GM18861 (cell line): ENCODE data around the gene SMARCA4.
"Not testable (repeated sequence)": the region's sequence is repeated elsewhere in the genome, so short reads cannot be mapped to it uniquely, and the experiment has no call there.

Source experiments
- ATAC-seq: cut with Tn5 transposase; IDR thresholded peaks from one replicate; pipeline ENCODE4 v1.9.1; 2021; ENCODE audit not compliant: unreplicated experiment

The SMARCA4 gene

DNA sequence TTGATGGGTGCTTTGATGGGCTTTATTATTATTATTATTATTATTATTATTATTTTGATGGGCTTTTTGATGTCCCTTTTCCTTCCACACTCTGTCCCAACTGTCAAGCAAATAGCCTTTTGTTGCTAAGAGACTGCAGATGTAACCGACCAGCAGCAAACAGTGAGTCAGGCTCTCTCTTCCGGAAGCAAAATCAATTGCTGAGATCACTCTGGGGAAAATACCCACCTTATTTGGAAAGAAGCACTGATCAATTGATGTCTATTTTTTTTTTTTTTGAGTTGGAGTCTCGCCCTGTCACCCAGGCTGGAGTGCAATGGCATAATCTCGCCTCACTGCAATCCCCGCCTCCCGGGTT lies 131.3 kb downstream of the SMARCA4 start:
- no peak for ATAC-seq

DNA sequence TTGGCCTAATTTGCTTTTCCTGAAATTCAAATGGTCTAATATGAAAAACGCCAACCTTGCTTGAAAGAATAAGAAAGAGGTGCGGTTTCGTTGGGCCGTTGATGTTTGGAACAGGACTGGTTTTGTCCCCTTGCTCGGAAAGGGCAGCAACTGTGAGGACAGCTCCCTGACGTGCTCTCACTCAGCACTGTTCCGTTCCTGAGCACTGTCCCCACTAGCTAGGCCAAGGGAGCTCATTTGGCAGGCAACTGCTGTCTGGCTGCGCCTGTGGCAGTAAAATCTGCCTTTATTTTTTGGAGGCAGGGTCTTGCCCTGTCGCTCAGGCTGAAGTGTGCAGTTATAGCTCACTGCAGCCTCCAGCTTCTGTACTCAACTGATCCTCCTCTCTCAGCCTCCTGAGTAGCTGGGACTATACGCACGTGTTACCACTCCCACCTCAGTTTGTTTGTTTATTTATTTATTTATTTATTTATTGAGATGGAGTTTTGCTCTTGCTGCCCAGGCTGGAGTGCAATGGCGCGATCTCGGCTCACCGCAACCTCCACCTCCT lies 132.9 kb downstream of the SMARCA4 start:
- ATAC-seq: no peak

GRCh38 chr19:11094520-11094894 lies 133.7 kb downstream of the SMARCA4 start:
- no peak for ATAC-seq

DNA sequence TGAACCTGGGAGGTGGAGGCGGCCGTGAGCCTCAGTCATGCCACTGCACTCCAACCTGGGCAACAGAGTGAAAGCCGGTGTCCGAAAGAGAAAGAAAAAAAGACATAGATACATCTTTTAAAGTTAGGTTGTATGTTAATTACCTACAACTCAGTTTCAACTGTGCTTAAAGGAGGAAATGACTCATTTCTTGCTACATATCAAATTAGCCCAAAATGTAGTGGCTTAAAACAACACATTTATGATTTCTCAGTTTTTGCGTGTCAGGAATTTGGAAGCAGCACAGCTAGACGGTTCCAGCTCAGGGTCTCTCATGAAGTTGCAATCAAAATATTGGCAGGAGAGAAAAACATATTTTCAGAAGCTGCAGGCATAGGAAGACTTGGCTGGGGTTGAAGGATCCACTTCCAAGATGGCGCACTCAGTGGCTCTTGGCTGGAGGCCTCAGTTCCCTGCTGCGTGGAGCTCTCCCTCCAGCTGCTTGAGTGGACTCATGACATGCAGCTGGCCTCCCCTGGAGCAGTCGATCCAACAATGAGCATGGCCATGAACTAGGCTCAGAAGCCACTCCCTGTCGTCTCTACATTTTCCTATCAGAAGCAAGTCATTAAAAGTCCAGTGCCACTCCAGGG lies 135.5 kb downstream of the SMARCA4 start:
- peak; percentile 54 for ATAC-seq

DNA sequence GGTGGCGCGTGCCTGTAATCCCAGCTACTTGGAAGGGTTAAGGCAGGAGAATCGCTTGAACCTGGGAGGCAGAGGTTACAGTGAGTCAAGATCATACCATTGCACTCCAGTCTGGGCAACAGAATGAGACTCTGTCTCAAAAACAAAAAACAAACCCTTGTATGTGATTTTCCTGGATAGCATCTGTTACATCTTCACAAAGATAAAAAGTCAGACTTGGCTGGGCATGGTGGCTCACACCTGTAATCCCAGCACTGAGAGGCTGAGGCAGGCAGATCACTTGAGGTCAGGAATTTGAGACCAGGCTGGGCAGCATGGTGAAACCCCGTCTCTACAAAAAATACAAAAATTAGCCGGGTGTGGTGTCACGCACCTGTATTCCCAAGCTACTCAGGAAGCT lies 136.5 kb downstream of the SMARCA4 start:
- ATAC-seq: not testable (repeated sequence)

GRCh38 chr19:11098327-11098726 lies 137.5 kb downstream of the SMARCA4 start:
- no peak for ATAC-seq

DNA sequence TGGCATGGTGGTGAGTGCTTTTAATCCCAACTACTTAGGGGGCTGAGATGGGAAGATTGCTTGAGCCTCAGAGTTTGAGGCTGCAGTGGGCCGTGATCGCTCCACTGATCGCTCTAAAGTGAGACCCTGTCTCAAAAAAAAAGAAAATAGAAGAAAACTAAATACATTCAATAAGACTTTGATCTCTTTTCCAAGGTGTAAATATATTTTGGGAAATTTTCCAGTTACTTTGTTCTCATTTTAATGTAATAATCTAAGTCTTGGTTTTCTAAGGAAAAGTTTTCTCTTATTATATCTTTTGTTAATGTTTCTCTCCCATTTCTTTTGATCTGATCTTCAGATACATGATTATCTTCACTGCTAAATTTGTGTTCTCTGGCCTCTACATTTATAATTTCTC lies 138.0 kb downstream of the SMARCA4 start:
- no peak for ATAC-seq

DNA sequence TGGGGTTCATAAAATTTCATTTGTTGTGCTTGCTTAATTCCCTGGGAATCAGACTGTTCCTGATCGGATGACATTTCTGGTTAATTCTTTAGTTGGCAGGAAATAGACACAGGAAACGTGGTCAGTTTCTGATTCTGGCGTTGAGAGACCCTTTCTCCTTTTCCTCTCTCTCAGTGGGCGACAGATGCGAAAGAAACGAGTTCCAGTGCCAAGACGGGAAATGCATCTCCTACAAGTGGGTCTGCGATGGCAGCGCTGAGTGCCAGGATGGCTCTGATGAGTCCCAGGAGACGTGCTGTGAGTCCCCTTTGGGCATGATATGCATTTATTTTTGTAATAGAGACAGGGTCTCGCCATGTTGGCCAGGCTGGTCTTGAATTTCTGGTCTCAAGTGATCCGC lies 139.2 kb downstream of the SMARCA4 start:
- no peak for ATAC-seq

DNA sequence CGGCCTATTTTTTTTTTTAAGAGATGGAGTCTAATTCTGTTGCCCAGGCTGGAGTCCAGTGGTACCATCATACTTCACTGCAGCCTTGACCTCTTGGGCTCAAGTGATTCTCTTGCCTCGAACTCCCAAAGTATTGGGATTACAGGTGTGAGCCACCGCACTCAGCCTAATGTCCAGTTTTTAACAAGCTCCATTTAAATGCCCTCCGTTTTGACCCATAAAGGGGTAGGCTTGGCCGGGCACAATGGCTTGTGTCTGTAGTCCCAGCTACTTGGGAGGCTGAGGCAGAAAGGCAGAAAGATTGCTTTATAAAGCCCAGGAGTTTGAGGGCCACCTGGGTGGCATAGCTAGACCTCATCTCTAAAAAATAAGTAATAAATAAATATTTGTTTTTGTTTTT lies 140.2 kb downstream of the SMARCA4 start:
- ATAC-seq: no peak

GRCh38 chr19:11102944-11103343 lies 142.1 kb downstream of the SMARCA4 start:
- no peak for ATAC-seq

DNA sequence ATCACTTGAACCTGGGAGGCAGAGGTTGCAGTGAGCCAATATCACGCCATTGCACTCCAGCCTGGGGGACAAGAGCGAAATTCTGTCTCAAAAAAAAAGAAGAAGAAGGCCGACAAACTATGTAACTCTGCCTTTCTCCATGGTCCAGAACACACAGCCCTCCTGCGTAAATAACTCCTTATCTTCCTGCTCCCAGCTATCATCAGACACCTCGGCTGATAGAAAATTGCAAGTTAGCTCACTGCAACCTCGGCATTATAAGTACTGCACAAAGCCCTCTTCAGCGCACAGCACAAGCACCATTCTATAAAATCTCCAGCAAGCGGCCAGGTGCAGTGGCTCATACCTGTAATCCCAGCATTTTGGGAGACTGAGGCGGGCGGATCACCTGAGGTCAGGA lies 142.8 kb downstream of the SMARCA4 start:
- ATAC-seq: not testable (repeated sequence)

DNA sequence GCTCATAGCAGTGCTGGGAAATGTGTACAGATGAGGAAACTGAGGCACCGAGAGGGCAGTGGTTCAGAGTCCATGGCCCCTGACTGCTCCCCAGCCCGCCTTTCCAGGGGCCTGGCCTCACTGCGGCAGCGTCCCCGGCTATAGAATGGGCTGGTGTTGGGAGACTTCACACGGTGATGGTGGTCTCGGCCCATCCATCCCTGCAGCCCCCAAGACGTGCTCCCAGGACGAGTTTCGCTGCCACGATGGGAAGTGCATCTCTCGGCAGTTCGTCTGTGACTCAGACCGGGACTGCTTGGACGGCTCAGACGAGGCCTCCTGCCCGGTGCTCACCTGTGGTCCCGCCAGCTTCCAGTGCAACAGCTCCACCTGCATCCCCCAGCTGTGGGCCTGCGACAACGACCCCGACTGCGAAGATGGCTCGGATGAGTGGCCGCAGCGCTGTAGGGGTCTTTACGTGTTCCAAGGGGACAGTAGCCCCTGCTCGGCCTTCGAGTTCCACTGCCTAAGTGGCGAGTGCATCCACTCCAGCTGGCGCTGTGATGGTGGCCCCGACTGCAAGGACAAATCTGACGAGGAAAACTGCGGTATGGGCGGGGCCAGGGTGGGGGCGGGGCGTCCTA lies 144.3 kb downstream of the SMARCA4 start:
- no peak for ATAC-seq

GRCh38 chr19:11106477-11106876 lies 145.6 kb downstream of the SMARCA4 start:
- ATAC-seq: no peak

DNA sequence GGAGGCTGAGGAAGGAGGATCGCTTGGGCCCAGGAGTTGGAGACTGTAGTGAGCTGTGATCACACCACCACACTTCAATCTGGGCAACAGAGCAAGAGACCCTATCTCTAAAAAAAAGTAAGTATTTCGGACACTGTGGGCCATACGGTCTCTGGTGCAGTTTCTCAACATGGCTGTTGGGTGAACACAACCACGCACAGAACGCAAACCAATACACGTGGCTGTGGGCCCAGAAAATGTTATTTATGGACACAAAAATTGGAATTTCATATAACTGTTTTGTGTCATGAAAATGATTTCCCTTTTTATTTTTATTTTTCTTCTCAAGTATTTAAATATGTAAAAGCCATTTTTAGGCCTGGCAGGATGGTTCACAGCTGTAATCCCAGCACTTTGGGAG lies 147.9 kb downstream of the SMARCA4 start:
- no peak for ATAC-seq

- ATAC-seq: no peak
Measured at GRCh38 chr19:11111117-11111770, 150.4 kb downstream of the SMARCA4 start.

DNA sequence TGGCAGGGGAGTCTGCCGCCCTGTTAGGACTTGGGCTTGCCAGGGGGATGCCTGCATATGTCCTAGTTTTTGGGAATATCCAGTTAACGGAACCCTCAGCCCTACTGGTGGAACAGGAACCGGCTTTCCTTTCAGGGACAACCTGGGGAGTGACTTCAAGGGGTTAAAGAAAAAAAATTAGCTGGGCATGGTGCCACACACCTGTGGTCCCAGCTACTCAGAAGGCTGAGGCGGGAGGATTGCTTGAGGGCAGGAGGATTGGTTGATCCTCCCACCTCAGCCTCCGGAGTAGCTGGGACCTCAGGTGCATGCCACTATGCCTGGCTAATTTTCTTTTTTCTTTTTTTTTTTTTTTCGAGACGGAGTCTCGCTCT lies 150.9 kb downstream of the SMARCA4 start:
- no peak for ATAC-seq
